HEK293 (cell line): Measurements from ENCODE around the gene CADM4.

Source experiments
- CTCF ChIA-PET: fragments of 350-600 bp; formaldehyde crosslinking; extraction: SDS; loops from one replicate; lab custom pipeline; 2021; ENCODE audit warnings: antibody characterized with exemption; lab: Yijun Ruan, JAX
- POLR2A ChIA-PET: fragments of 300-600 bp; formaldehyde crosslinking; extraction: SDS; loops from one replicate; lab custom pipeline; 2020; ENCODE audit warnings: antibody characterized with exemption, inconsistent platforms; lab: Yijun Ruan, JAX
- H3K27ac ChIP-seq: fragments of 200-500 bp; sonication (Bioruptor generic); 2 replicates; pipeline ENCODE4 v1.5.1; 2014; ENCODE audit warnings: low read depth, low read length, control low read depth, inconsistent platforms; ENCODE audit errors: extremely low read depth
- H3K36me3 ChIP-seq, 2 experiments: fragments of 200-500 bp in 1 of 2; sonication (Bioruptor generic) in 1 of 2; 1 replicate in 1 of 2; 2 replicates in 1 of 2; pipeline ENCODE4 v1.5.1; 2014 to 2017; ENCODE audit warnings: inconsistent platforms in 2 of 2, low read length in 2 of 2; ENCODE audit not compliant: control insufficient read depth in 2 of 2, insufficient read depth in 1 of 2
- H3K4me1 ChIP-seq: fragments of 200-500 bp; sonication (Bioruptor generic); 2 replicates; pipeline ENCODE4 v1.5.1; 2014; ENCODE audit warnings: mild to moderate bottlenecking, low read length, inconsistent platforms; ENCODE audit not compliant: control insufficient read depth, insufficient read depth
- H3K4me3 ChIP-seq: 2 replicates; pipeline ENCODE4 v1.5.1; 2011; ENCODE audit warnings: low read depth, mild to moderate bottlenecking, control low read depth, low read length, moderate library complexity
- H3K9me3 ChIP-seq: fragments of 200-500 bp; sonication (Bioruptor generic); 2 replicates; pipeline ENCODE4 v1.5.1; 2014; ENCODE audit warnings: low read depth, low read length, inconsistent platforms; ENCODE audit not compliant: control insufficient read depth, insufficient read depth
- CTCF ChIP-seq: fragments of 450-650 bp; formaldehyde crosslinking; IDR thresholded peaks from 2 replicates; pipeline ENCODE4 v1.5.1; 2016; ENCODE audit warnings: missing biosample characterization, missing genetic modification characterization
- GFI1B ChIP-seq: fragments of 450-650 bp; formaldehyde crosslinking; IDR thresholded peaks from 2 replicates; pipeline ENCODE4 v1.5.1; 2016; ENCODE audit warnings: missing biosample characterization, missing genetic modification characterization
- KLF17 ChIP-seq: fragments of 450-650 bp; formaldehyde crosslinking; IDR thresholded peaks from 2 replicates; pipeline ENCODE4 v1.5.1; 2016; ENCODE audit warnings: missing biosample characterization, missing genetic modification characterization
- PRDM2 ChIP-seq: fragments of 450-650 bp; formaldehyde crosslinking; IDR thresholded peaks from 2 replicates; pipeline ENCODE4 v1.5.1; 2016; ENCODE audit warnings: missing biosample characterization, missing genetic modification characterization, borderline replicate concordance
- PRDM4 ChIP-seq: fragments of 450-650 bp; formaldehyde crosslinking; IDR thresholded peaks from 2 replicates; pipeline ENCODE4 v1.5.1; 2017; ENCODE audit warnings: missing biosample characterization, missing genetic modification characterization
- SCRT2 ChIP-seq: fragments of 450-650 bp; formaldehyde crosslinking; IDR thresholded peaks from 2 replicates; pipeline ENCODE4 v1.5.1; 2016; ENCODE audit warnings: missing biosample characterization, missing genetic modification characterization
- YY1 ChIP-seq: fragments of 450-650 bp; formaldehyde crosslinking; IDR thresholded peaks from 2 replicates; pipeline ENCODE4 v1.5.1; 2018; ENCODE audit warnings: missing biosample characterization, missing genetic modification characterization
- ZBTB1 ChIP-seq: fragments of 450-650 bp; formaldehyde crosslinking; IDR thresholded peaks from 2 replicates; pipeline ENCODE4 v1.5.1; 2016; ENCODE audit warnings: missing biosample characterization, missing genetic modification characterization
- ZFP69B ChIP-seq: fragments of 450-650 bp; formaldehyde crosslinking; IDR thresholded peaks from 2 replicates; pipeline ENCODE4 v1.5.1; 2016; ENCODE audit warnings: missing biosample characterization, missing genetic modification characterization
- ZNF2 ChIP-seq: fragments of 450-650 bp; formaldehyde crosslinking; IDR thresholded peaks from 2 replicates; pipeline ENCODE4 v1.5.1; 2016; ENCODE audit warnings: missing biosample characterization, missing genetic modification characterization
- ZNF214 ChIP-seq: fragments of 450-650 bp; formaldehyde crosslinking; IDR thresholded peaks from 2 replicates; pipeline ENCODE4 v1.5.1; 2017; ENCODE audit warnings: missing biosample characterization, mild to moderate bottlenecking, missing genetic modification characterization, borderline replicate concordance
- ZNF24 ChIP-seq: fragments of 450-650 bp; formaldehyde crosslinking; IDR thresholded peaks from 2 replicates; pipeline ENCODE4 v1.5.1; 2016; ENCODE audit warnings: missing biosample characterization, missing genetic modification characterization
- ZNF274 ChIP-seq, 2 experiments: fragments of 200-500 bp in 1 of 2; fragments of 450-650 bp in 1 of 2; sonication (Bioruptor generic) in 1 of 2; formaldehyde crosslinking in 1 of 2; IDR thresholded peaks; 2 replicates each; pipeline versions ENCODE4 v1.5.1 to v1.6.1; 2014 to 2016; ENCODE audit warnings: borderline replicate concordance in 1 of 2, inconsistent platforms in 1 of 2, low read length in 1 of 2, missing biosample characterization in 1 of 2, missing genetic modification characterization in 1 of 2
- ZNF561 ChIP-seq: fragments of 450-650 bp; IDR thresholded peaks from 2 replicates; pipeline ENCODE4 v1.5.1; 2018; ENCODE audit warnings: missing biosample characterization, missing genetic modification characterization, borderline replicate concordance
- ZNF670 ChIP-seq: fragments of 450-650 bp; formaldehyde crosslinking; IDR thresholded peaks from 2 replicates; pipeline ENCODE4 v1.5.1; 2016; ENCODE audit warnings: missing biosample characterization, missing genetic modification characterization, low read depth
- ZNF692 ChIP-seq: fragments of 450-650 bp; formaldehyde crosslinking; IDR thresholded peaks from 2 replicates; pipeline ENCODE4 v1.5.1; 2016; ENCODE audit warnings: missing biosample characterization, missing genetic modification characterization
- ZNF830 ChIP-seq: fragments of 450-650 bp; IDR thresholded peaks from 2 replicates; pipeline ENCODE4 v1.5.0; 2018; ENCODE audit warnings: missing biosample characterization, missing genetic modification characterization, low read depth, mild to moderate bottlenecking, moderate library complexity
- ZSCAN5A ChIP-seq: fragments of 450-650 bp; formaldehyde crosslinking; IDR thresholded peaks from 2 replicates; pipeline ENCODE4 v1.5.1; 2016; ENCODE audit warnings: missing biosample characterization, missing genetic modification characterization

CADM4 gene

GRCh38 chr19:43595999-43596841 is 43.4 kb downstream of the CADM4 start, which contains the start of the genes IRGQ and ZNF576 (continued):
- no peak for TF ChIP-seq PRDM2 (tag by site-specific recombination)
- TF ChIP-seq ZNF2 (tag by site-specific recombination) = peak; percentile 94
- peak; percentile 99 for TF ChIP-seq CTCF (tag by site-specific recombination)
- peak; percentile 22; the same call in 1 of the 2 replicates for TF ChIP-seq GFI1B (tag by site-specific recombination)
- peak; percentile 70 for TF ChIP-seq YY1 (tag by site-specific recombination)
- TF ChIP-seq ZNF692 = peak; percentile 89
- 0 out of 2 replicates have a peak, but pooled peaks have one; percentile 47 for TF ChIP-seq PRDM4 (tag by site-specific recombination)
- TF ChIP-seq ZNF274 (IDR thresholded peaks at IDR 0.05; ENCODE audit: low read length) = no peak
- no peak for TF ChIP-seq ZNF274 (tag by site-specific recombination; IDR thresholded peaks at IDR 0.05; ENCODE audit: borderline replicate concordance)
- peak; percentile 31; the same call in 1 of the 2 replicates for TF ChIP-seq ZBTB1 (tag by site-specific recombination)
- TF ChIP-seq ZNF24 (tag by site-specific recombination) = peak; percentile 98
- no peak for TF ChIP-seq ZNF214

GRCh38 chr19:43595605-43595998 is 44.0 kb downstream of the CADM4 start:
- Histone ChIP-seq H3K36me3 (peaks cover 52 to 70% of the 10 kb centered on the region in 2 experiments), H3K4me3 (peak overlapping the region; percentile 45), H3K27ac (peak overlapping the region; percentile 95), H3K4me1 (peaks cover 24% of the 10 kb centered on the region), H3K9me3 (no peaks in the 10 kb centered on the region)
- POLR2A ChIA-PET = interaction anchor here (0.7 to 4.1 kb wide), 37 partner anchors 9 to 617 kb away, joined by 3 to 49 read pairs (median 4); partner anchors contain the start of genes PHLDB3, PINLYP, SMG9 and XRCC1
- CTCF ChIA-PET = interaction anchor here (0.7 to 6.1 kb wide), 26 partner anchors 9 to 214 kb away, joined by 3 to 91 read pairs (median 6); partner anchors contain the start of gene XRCC1
- no peak for TF ChIP-seq ZFP69B (tag by site-specific recombination)
- peak; percentile 11; the same call in 1 of the 2 replicates for TF ChIP-seq ZNF561 (tag by site-specific recombination)
- TF ChIP-seq SCRT2 (tag by site-specific recombination) = peak; percentile 59; the same call in 1 of the 2 replicates
- TF ChIP-seq ZNF830 (tag by site-specific recombination) = no peak
- TF ChIP-seq KLF17 (tag by site-specific recombination) = peak; percentile 8; the same call in 1 of the 2 replicates
- peak; percentile 59; the same call in 1 of the 2 replicates for TF ChIP-seq ZSCAN5A (tag by site-specific recombination)
- no peak for TF ChIP-seq ZNF670
